ENCODE data around the gene SMIM35. TPM values are rescaled to one million over a fixed set of nuclear protein-coding genes. Genes with fewer than 3 reads are reported as not detected.
A peak's percentile ranks its signal among the peaks of the same experiment; 100 is the strongest.

SMIM35 gene
- polyA plus RNA-seq, 3 donors from 2014 or later, result 0.49 to 1.1 TPM; not detected in 1

DNA sequence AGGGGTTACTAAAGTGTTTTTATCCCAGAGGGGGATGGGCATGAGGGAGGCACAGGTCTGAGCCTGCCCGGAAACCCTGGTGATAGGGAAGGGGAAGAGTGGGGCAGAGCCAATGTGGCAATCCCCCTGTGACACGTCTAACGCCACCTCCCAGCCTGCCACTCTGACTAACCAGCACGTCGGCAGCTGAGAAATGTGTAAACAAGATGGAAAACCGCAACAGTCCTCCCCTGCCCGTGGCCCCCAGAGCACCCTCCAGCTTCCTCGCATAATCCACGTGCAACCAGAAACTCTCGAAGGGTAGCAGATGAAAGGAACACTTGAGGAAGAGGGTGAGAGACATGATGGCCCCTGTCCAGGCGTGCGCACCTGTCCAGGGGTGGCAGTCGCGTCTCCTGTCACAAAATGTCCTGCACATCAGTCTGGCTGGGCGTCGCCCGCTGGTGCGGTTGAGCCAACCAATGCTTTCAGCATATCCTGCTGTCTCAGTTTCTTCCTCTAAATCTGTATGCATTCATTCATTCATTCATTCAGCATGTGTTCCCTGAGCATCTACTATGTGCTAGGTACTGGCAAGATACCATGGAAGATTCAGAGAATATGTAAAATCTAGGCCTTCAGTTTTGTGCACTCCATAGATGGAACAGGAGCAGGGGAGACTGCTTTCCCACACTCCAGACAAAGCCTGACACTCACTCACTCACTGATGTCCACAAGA is 5.4 kb downstream of the SMIM35 start:
- DNase-seq, result no peak
- no peak overlapping the region for H3K4me3 Mint-ChIP-seq

DNA sequence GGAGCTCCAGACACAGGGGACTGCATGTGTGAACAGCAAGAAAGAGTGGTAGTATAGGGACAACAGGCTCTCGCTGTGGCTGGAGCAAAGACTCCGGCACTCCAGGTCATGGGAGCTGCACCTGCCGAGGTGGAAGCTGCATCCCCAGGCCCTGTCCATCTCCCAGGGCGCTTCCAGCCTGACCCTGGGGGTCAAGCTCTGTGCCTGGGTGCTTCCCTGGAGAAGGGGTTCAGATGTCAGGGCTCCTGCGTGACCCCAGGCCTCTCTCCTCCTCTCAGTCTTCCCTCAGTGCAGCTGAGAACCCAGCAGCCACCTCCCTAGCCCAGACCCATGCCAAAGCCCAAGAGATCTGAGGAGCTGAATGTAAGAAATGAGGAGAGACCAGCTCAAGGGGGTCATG is 6.5 kb downstream of the SMIM35 start:
- DNase-seq, result no peak
- Mint-ChIP-seq H3K27ac (no peak overlapping the region), H3K36me3 (no peaks in the 10 kb centered on the region), H3K4me1 (no peaks in the 10 kb centered on the region), H3K9me3 (no peaks in the 10 kb centered on the region), H3K27me3 (ENCODE audit: low read depth in 3 of 3) (peaks cover 2 to 16% (median 2%) of the 10 kb centered on the region in 3 donors), H3K4me3 (peak overlapping the region in 1 of 5 donors; percentile 30)

More for the DNA sequence above, 5.4 kb downstream of the SMIM35 start:
- H3K9me3 Mint-ChIP-seq, result peaks cover 0 to 4% (median 2%) of the 10 kb centered on the region in 6 donors
- no peak overlapping the region for H3K27ac Mint-ChIP-seq
- peaks cover 0 to 3% (median 0%) of the 10 kb centered on the region in 3 donors for H3K36me3 Mint-ChIP-seq
- no peaks in the 10 kb centered on the region for H3K4me1 Mint-ChIP-seq
- peaks cover 0 to 16% (median 2%) of the 10 kb centered on the region in 3 donors for H3K27me3 Mint-ChIP-seq (ENCODE audit: low read depth in 3 of 3)

GRCh38 chr11:118079491-118079890 is 7.3 kb downstream of the SMIM35 start:
- Mint-ChIP-seq H3K27me3 (ENCODE audit: low read depth in 3 of 3) (peaks cover 2 to 16% (median 3%) of the 10 kb centered on the region in 3 donors), H3K9me3 (no peaks in the 10 kb centered on the region), H3K4me1 (no peaks in the 10 kb centered on the region), H3K36me3 (no peaks in the 10 kb centered on the region), H3K27ac (no peak overlapping the region), H3K4me3 (no peak overlapping the region)
- no peak for DNase-seq

DNA sequence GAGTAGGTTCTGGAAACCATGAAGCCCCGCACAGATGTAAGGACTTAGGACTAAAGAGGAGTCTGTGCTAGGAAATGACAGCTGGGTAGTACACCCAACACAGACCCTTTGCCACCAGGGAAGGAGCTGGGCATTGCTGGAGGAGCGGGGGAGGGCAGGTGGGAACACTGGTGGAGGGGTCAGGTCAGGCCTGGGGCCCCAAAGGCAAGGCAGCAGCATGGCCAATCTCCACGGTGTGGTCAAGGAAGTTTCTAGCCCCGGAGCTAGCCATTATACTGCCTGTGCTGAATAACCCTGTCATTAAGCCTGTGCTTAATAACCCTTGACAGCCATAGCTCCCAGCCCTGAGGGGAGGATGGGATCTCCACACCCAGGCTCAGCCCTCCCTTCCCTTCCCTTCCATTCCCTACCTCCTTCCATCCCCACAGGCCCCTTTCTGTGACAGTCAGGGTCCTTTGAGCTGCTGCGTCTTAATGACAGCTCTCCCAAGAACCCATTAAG is 7.8 kb downstream of the SMIM35 start:
- H3K9me3 Mint-ChIP-seq, result no peaks in the 10 kb centered on the region
- H3K36me3 Mint-ChIP-seq, result no peaks in the 10 kb centered on the region
- peak overlapping the region in 1 of 6 donors; percentile 48 for H3K27ac Mint-ChIP-seq
- DNase-seq, result no peak
- no peak overlapping the region for H3K4me3 Mint-ChIP-seq
- no peaks in the 10 kb centered on the region for H3K4me1 Mint-ChIP-seq
- H3K27me3 Mint-ChIP-seq (ENCODE audit: low read depth in 3 of 3), result peaks cover 2 to 16% (median 3%) of the 10 kb centered on the region in 3 donors

- no peak within 1 kb of the TSS for H3K4me3 Mint-ChIP-seq
- H3K27me3 Mint-ChIP-seq (ENCODE audit: low read depth in 3 of 3), result peaks cover 2 to 16% (median 6%) of the 10 kb centered on the region in 3 donors
- no peaks in the 10 kb centered on the region for H3K4me1 Mint-ChIP-seq
- peak within 1 kb of the TSS in 1 of 6 donors; percentile 74 for H3K27ac Mint-ChIP-seq
- no peaks in the 10 kb centered on the region for H3K9me3 Mint-ChIP-seq
- no peaks in the 10 kb centered on the region for H3K36me3 Mint-ChIP-seq
- DNase-seq, result no peak
Observed at GRCh38 chr11:118076754-118077281, 9.9 kb downstream of the SMIM35 start, which contains the start of gene TMPRSS4. Gene TMPRSS4 (plus strand): TSS chr11:118077078. CDS start chr11:118077303, 225 bp downstream.

GRCh38 chr11:118074785-118075184 is 12.0 kb downstream of the SMIM35 start:
- H3K4me1 Mint-ChIP-seq, result no peaks in the 10 kb centered on the region
- H3K9me3 Mint-ChIP-seq, result no peaks in the 10 kb centered on the region
- no peaks in the 10 kb centered on the region for H3K36me3 Mint-ChIP-seq
- H3K27ac Mint-ChIP-seq, result no peak overlapping the region
- DNase-seq, result no peak
- peaks cover 2 to 9% (median 6%) of the 10 kb centered on the region in 3 donors for H3K27me3 Mint-ChIP-seq (ENCODE audit: low read depth in 3 of 3)
- H3K4me3 Mint-ChIP-seq, result no peak overlapping the region

DNA sequence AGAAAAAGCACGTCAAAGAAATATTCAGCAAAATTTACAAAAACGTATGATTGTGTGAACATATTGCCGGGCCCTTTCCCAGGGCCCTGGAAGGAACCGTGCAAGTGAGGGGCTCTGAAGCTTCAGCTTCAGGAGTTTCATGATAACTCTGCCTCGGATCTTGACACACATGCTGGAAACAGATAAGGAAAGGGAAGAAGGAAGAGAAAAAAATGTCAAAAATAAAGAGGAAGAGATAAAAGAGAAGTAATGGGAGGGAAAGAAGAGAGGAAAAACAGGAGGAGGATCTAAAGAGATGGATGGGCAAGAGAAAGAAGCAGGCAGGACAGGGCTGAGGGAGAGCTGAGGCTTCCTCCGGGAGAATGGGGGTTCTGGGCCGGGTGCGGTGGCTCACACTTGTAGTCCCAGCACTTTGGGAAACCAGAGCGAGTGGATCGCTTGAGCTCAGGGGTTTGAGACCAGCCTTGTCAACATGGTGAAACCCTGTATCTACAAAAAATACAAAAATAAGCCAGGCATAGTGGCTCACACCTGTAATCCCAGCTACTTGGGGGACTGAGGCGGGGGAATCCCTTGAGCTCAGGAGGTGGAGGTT is 12.6 kb downstream of the SMIM35 start:
- H3K36me3 Mint-ChIP-seq, result no peaks in the 10 kb centered on the region
- no peaks in the 10 kb centered on the region for H3K4me1 Mint-ChIP-seq
- H3K27me3 Mint-ChIP-seq (ENCODE audit: low read depth in 3 of 3), result peaks cover 2 to 9% (median 6%) of the 10 kb centered on the region in 3 donors
- no peak overlapping the region for H3K4me3 Mint-ChIP-seq
- DNase-seq, result no peak
- H3K27ac Mint-ChIP-seq, result no peak overlapping the region
- no peaks in the 10 kb centered on the region for H3K9me3 Mint-ChIP-seq

DNA sequence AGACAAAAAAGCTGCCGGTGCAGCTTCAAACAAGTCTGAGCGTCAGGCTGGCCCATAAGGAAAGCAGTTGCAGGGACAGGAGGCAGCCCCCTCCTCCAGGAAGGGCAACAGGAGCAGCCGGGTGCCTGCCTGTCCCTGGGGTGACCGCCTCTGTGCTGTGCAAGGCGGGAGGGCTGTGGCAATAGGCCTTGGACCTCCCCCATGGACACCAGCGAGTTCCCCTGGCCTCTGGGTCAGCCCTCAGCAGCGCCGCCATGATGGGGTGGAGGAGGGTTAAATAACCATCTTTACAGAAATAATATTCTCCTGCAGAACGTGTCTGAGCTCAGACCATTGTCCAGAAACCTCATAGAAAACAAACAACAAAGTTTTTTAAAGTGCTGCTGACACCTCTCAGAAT is 13.2 kb downstream of the SMIM35 start:
- Mint-ChIP-seq H3K27me3 (ENCODE audit: low read depth in 3 of 3) (peaks cover 2 to 6% (median 6%) of the 10 kb centered on the region in 3 donors), H3K9me3 (no peaks in the 10 kb centered on the region), H3K4me1 (no peaks in the 10 kb centered on the region), H3K36me3 (no peaks in the 10 kb centered on the region), H3K27ac (no peak overlapping the region), H3K4me3 (no peak overlapping the region)
- DNase-seq, result no peak

DNA sequence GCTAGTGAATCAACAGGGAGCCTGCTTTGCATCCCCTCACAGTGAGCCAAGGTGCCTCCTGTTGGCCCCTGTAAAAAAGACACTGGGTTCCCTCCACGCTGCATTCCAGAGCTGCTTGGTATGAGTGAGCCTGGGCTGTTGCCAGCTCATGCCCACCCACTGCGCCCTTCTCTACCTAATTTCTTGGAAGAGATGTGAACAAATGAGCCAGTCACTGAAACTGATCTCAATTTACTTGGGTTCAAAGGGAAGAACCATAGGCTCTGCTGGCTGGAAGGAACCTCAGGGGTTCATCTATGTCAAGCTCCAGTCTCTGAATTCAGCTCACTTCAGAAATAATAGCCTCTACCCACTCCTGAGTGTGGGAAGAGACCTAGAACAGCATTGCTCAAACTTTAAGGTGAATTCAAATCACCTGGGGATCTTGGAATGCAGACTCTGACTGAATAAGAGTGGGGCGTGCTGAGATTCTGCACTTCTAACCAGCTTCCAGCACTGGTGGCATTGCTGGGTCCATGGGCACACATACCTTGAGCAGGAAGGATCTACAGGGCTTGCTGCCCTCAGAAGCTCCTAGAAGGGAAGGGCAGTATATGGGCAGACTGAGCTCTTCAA is 15.2 kb downstream of the SMIM35 start:
- H3K27me3 Mint-ChIP-seq (ENCODE audit: low read depth in 3 of 3), result peaks cover 0 to 11% (median 3%) of the 10 kb centered on the region in 3 donors
- H3K36me3 Mint-ChIP-seq, result no peaks in the 10 kb centered on the region
- no peak for DNase-seq
- no peak overlapping the region for H3K4me3 Mint-ChIP-seq
- peaks cover 0 to under 1% of the 10 kb centered on the region in 2 donors for H3K4me1 Mint-ChIP-seq
- H3K27ac Mint-ChIP-seq, result no peak overlapping the region
- no peaks in the 10 kb centered on the region for H3K9me3 Mint-ChIP-seq

DNA sequence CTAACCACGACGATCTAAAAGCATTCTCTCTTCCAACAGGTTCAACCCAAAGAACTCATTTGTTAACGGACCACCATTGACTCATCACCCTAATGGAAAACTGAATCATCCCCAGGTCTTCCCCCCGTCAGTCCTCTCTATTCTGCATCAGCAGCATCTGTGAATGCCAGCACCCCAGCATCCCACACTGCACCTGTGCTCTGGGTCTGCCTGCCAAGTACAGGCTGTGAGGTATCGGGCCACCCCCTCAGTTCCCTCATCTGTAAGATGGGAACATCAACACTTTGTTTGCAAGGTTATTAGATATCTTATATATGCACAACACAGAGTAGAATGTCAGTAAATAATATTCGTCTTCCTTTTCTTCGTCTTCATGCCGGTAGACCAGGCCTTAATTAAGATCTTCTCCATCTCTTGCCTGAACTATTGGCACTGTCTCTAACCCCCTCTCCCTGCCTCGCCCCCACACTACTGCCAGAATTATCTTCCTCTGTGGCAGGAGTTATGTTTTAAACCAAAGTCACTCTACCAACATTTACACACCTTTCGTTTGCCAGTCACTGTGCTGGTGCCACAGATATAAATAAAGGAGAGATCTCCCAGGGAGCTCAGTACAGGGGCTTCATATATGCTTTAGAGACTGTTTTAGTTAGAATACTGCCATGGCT is 17.7 kb downstream of the SMIM35 start:
- DNase-seq, result no peak
- no peak overlapping the region for H3K4me3 Mint-ChIP-seq
- H3K36me3 Mint-ChIP-seq, result no peaks in the 10 kb centered on the region
- peaks cover 2 to 11% (median 4%) of the 10 kb centered on the region in 3 donors for H3K27me3 Mint-ChIP-seq (ENCODE audit: low read depth in 3 of 3)
- H3K27ac Mint-ChIP-seq, result no peak overlapping the region
- H3K9me3 Mint-ChIP-seq, result no peaks in the 10 kb centered on the region
- peaks cover 12 to 17% of the 10 kb centered on the region in 2 donors for H3K4me1 Mint-ChIP-seq

DNA sequence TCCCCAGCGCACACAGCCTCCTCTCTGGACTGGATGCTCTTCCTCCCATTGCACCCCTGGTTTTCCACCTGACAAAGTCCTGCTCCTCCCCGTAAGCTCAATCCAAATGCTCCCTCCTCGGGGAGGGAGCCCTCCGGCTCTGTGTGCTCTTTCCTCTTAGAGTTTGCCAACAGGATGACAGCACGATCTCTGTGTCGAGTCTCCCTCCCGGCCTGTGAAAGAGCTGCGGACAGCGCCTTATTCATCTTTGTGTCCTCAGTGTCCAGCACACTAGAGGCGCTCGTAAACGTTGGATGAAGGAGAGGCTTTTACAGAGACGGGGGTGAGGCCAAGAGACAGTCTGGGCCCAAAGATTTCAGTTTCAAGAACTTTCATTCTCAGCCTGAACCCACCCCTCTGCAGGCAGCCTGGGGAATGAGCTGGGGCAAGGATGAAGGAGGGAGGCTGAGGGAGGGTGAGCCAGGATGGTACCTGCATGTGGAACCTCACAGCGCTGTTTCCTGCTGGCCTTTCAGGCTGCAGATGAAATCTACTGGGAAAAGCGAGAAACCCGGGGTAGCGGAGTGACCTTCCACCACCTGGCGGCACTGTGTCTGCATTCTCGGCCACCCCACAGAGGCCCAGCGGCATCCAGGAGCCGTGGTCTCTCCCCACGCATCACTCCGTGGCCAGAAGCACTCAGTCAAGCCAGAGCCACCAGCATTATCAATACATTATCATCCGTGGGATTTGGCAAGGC is 18.4 kb downstream of the SMIM35 start:
- H3K27me3 Mint-ChIP-seq (ENCODE audit: low read depth in 3 of 3), result peaks cover 2 to 11% (median 4%) of the 10 kb centered on the region in 3 donors
- H3K9me3 Mint-ChIP-seq, result no peaks in the 10 kb centered on the region
- peaks cover 12 to 17% of the 10 kb centered on the region in 2 donors for H3K4me1 Mint-ChIP-seq
- no peaks in the 10 kb centered on the region for H3K36me3 Mint-ChIP-seq
- no peak for DNase-seq
- no peak overlapping the region for H3K4me3 Mint-ChIP-seq
- no peak overlapping the region for H3K27ac Mint-ChIP-seq

DNA sequence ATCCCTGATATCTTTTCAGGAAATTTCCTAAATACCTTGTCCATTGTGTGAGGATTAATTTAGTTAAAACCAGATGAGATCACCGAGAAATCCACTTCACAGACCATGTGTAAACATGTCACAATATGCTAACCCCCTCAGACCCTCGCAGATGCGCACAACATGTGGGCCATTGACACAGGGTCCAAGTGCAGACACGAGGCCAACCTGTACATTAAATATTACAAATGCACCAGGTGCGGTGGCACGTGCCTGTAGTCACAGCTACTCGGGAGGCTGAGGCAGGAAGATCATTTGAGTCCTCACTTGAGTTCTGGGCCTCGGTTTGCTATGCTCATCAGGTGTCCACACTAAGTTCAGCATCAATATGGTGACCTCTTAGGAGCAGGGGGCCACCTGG is 19.8 kb downstream of the SMIM35 start:
- no peak for DNase-seq

GRCh38 chr11:118065384-118065783 is 21.4 kb downstream of the SMIM35 start:
- Mint-ChIP-seq H3K36me3 (no peaks in the 10 kb centered on the region), H3K4me1 (peaks cover 12 to 17% of the 10 kb centered on the region in 2 donors), H3K27me3 (ENCODE audit: low read depth in 3 of 3) (peaks cover 4 to 9% (median 6%) of the 10 kb centered on the region in 3 donors), H3K27ac (no peak overlapping the region), H3K4me3 (no peak overlapping the region), H3K9me3 (no peaks in the 10 kb centered on the region)
- DNase-seq, result no peak

More for the DNA sequence above, 19.8 kb downstream of the SMIM35 start:
- Mint-ChIP-seq H3K27ac (no peak overlapping the region), H3K36me3 (no peaks in the 10 kb centered on the region), H3K4me3 (no peak overlapping the region), H3K9me3 (no peaks in the 10 kb centered on the region), H3K27me3 (ENCODE audit: low read depth in 3 of 3) (peaks cover 2 to 11% (median 4%) of the 10 kb centered on the region in 3 donors), H3K4me1 (peaks cover 12 to 17% of the 10 kb centered on the region in 2 donors)
